GM18517 (cell line): ENCODE measurements around the gene RFX6.
"Not testable (repeated sequence)": the region's sequence is repeated elsewhere in the genome, so short reads cannot be mapped to it uniquely, and the experiment has no call there.

Experiments
- ATAC-seq: cut with Tn5 transposase; IDR thresholded peaks from one replicate; pipeline ENCODE4 v1.9.1; 2021; ENCODE audit warnings: mild to moderate bottlenecking, moderate library complexity; ENCODE audit not compliant: unreplicated experiment

Gene RFX6

GRCh38 chr6:116876635-116877611 lies at the start of gene RFX6:
Gene RFX6 (plus strand): TSS chr6:116877242. CDS start chr6:116877276, 34 bp downstream.
- ATAC-seq, result no peak

GRCh38 chr6:116827561-116828240 lies 49.3 kb upstream of the RFX6 start:
- no peak for ATAC-seq

GRCh38 chr6:116828983-116829382 lies 48.1 kb upstream of the RFX6 start, which contains the start of gene GPRC6A:
Gene GPRC6A (minus strand): TSS chr6:116829083. CDS start chr6:116829013, 70 bp downstream.
- ATAC-seq, result no peak

- not testable (repeated sequence) for ATAC-seq
Measured at GRCh38 chr6:116834526-116834925, 42.5 kb upstream of the RFX6 start.

- no peak for ATAC-seq
Measured at GRCh38 chr6:116836606-116837342, 40.3 kb upstream of the RFX6 start.

GRCh38 chr6:116840091-116840490 lies 37.0 kb upstream of the RFX6 start:
- no peak for ATAC-seq

GRCh38 chr6:116842459-116842858 lies 34.6 kb upstream of the RFX6 start:
- no peak for ATAC-seq

GRCh38 chr6:116847227-116847626 lies 29.8 kb upstream of the RFX6 start:
- ATAC-seq, result no peak

GRCh38 chr6:116858060-116858459 lies 19.0 kb upstream of the RFX6 start:
- no peak for ATAC-seq

- no peak for ATAC-seq
Measured at GRCh38 chr6:116859264-116859663, 17.8 kb upstream of the RFX6 start.

GRCh38 chr6:116866281-116866871 lies 10.7 kb upstream of the RFX6 start:
- ATAC-seq, result no peak

- no peak for ATAC-seq
Measured at GRCh38 chr6:116872771-116873170, 4.3 kb upstream of the RFX6 start.

- no peak for ATAC-seq
Measured at GRCh38 chr6:116876107-116876506, 935 bp upstream of the RFX6 start.

GRCh38 chr6:116877743-116878142 lies 701 bp downstream of the RFX6 start:
- no peak for ATAC-seq

GRCh38 chr6:116881236-116881635 lies 4.2 kb downstream of the RFX6 start:
- ATAC-seq, result no peak

GRCh38 chr6:116883005-116883404 lies 6.0 kb downstream of the RFX6 start:
- no peak for ATAC-seq

GRCh38 chr6:116884530-116884929 lies 7.5 kb downstream of the RFX6 start:
- no peak for ATAC-seq

GRCh38 chr6:116887168-116887567 lies 10.1 kb downstream of the RFX6 start:
- ATAC-seq, result no peak

- ATAC-seq, result no peak
Measured at GRCh38 chr6:116887894-116888293, 10.9 kb downstream of the RFX6 start.

GRCh38 chr6:116888732-116889360 lies 11.8 kb downstream of the RFX6 start:
- ATAC-seq, result no peak
